OCI-LY7 (cell line): ENCODE data around the gene NCKAP5. TPM values are rescaled to one million over a fixed set of nuclear protein-coding genes. Genes with fewer than 3 reads are reported as not detected.

Experiments
- BruUV-seq: library from RNA; stranded (reverse); fragments of 400-500 nt; replicated peaks from 2 replicates; lab custom pipeline; 2021; lab: Mats Ljungman, UMichigan
- CTCF ChIA-PET: fragments of 300-600 bp; sonication (Branson Sonifier 250); formaldehyde crosslinking; loops from one replicate; lab custom pipeline; 2022; ENCODE audit warnings: antibody characterized with exemption; ENCODE audit not compliant: unreplicated experiment; lab: Charles Lee
- POLR2A ChIA-PET: fragments of 300-600 bp; sonication (Branson Sonifier 250); formaldehyde crosslinking; loops from one replicate; lab custom pipeline; 2022; ENCODE audit warnings: antibody characterized with exemption; lab: Charles Lee
- DNase-seq: peaks from one replicate; pipeline ENCODE4 v3.0.0-alpha.2; 2015; ENCODE audit warnings: low spot score
- H2AFZ ChIP-seq: fragments of 200-600 bp; sonication (generic), shearing (Covaris generic); 2 replicates; pipeline ENCODE4 v1.6.1; 2014; ENCODE audit warnings: mild to moderate bottlenecking, antibody characterized with exemption, low read length, moderate library complexity
- H3K27ac ChIP-seq: fragments of 200-600 bp; sonication (generic); 2 replicates; pipeline ENCODE4 v1.5.1; 2014; ENCODE audit warnings: mixed run types, low read depth, mild to moderate bottlenecking, moderate library complexity, low read length, inconsistent platforms; ENCODE audit not compliant: poor library complexity, severe bottlenecking
- H3K36me3 ChIP-seq: fragments of 200-600 bp; sonication (generic); 2 replicates; pipeline ENCODE4 v1.6.1; 2014; ENCODE audit warnings: mild to moderate bottlenecking, antibody characterized with exemption, low read length, moderate library complexity, mixed read lengths; ENCODE audit not compliant: insufficient read depth
- H3K4me1 ChIP-seq: fragments of 200-600 bp; sonication (generic); 2 replicates; pipeline ENCODE4 v1.5.1; 2014; ENCODE audit warnings: mild to moderate bottlenecking, low read length; ENCODE audit not compliant: insufficient read depth, poor library complexity, severe bottlenecking
- H3K4me2 ChIP-seq: fragments of 200-600 bp; sonication (generic); 2 replicates; pipeline ENCODE4 v1.6.1; 2014; ENCODE audit warnings: mild to moderate bottlenecking, low read length
- H3K4me3 ChIP-seq: fragments of 200-600 bp; sonication (generic); 2 replicates; pipeline ENCODE4 v1.5.1; 2014; ENCODE audit warnings: mild to moderate bottlenecking, low read depth, low read length; ENCODE audit not compliant: poor library complexity, severe bottlenecking
- H3K79me2 ChIP-seq: fragments of 200-600 bp; sonication (generic); 2 replicates; pipeline ENCODE4 v1.6.1; 2016; ENCODE audit warnings: low read depth, mild to moderate bottlenecking, low read length, moderate library complexity, mixed read lengths; ENCODE audit not compliant: insufficient read depth
- H3K9me2 ChIP-seq: fragments of 200-600 bp; sonication (generic); 2 replicates; pipeline ENCODE4 v1.6.1; 2016; ENCODE audit warnings: mild to moderate bottlenecking, low read length, mixed read lengths; ENCODE audit not compliant: insufficient read depth
- H3K9me3 ChIP-seq: fragments of 200-600 bp; sonication (generic); 2 replicates; pipeline ENCODE4 v1.6.1; 2014; ENCODE audit warnings: mild to moderate bottlenecking, mixed run types, low read length, mixed read lengths
- H4K20me1 ChIP-seq: fragments of 200-600 bp; sonication (generic); 2 replicates; pipeline ENCODE4 v1.6.1; 2014; ENCODE audit warnings: mild to moderate bottlenecking, antibody characterized with exemption, low read length, moderate library complexity, mixed read lengths; ENCODE audit not compliant: insufficient read depth
- CTCF ChIP-seq: fragments of 200-600 bp; sonication (generic); conservative IDR thresholded peaks from 2 replicates; pipeline ENCODE4 v1.5.1; 2014; ENCODE audit warnings: mild to moderate bottlenecking, antibody characterized with exemption, low read length, moderate library complexity, mixed read lengths
- EZH2phosphoT487 ChIP-seq: fragments of 200-600 bp; sonication (generic); IDR thresholded peaks from 2 replicates; pipeline ENCODE4 v1.6.1; 2018; ENCODE audit warnings: low read depth, borderline replicate concordance, mild to moderate bottlenecking, mixed run types, antibody characterized with exemption, low read length, moderate library complexity, mixed read lengths
- intact Hi-C: fragments of 100-400 bp; cut with micrococcal nuclease; formaldehyde crosslinking; loops from one replicate; pipeline ENCODE4 v1.10.0; 2022; ENCODE audit not compliant: unreplicated experiment
- total RNA-seq, 2 experiments: library from RNA; depleted of rRNA in 1 of 2; stranded (reverse); fragments of >200 nt in 1 of 2; shearing (Covaris generic) in 1 of 2; gene quantifications; 2 replicates each; pipeline ENCODE4 v1.2.3, GENCODE V29; 2014 to 2022

Gene NCKAP5
- total RNA-seq, 2 experiments from 2014 or later, result not detected

GRCh38 chr2:132738223-132738622 lies 830.0 kb downstream of the NCKAP5 start:
- Histone ChIP-seq H3K27ac (no peak overlapping the region), H3K36me3 (no peaks in the 10 kb centered on the region), H3K9me3 (no peaks in the 10 kb centered on the region), H3K4me3 (no peak overlapping the region), H3K79me2 (no peaks in the 10 kb centered on the region), H3K4me1 (no peaks in the 10 kb centered on the region), H3K4me2 (no peak overlapping the region), H2AFZ (no peak overlapping the region), H4K20me1 (no peaks in the 10 kb centered on the region), H3K9me2 (no peaks in the 10 kb centered on the region)
- no peak for TF ChIP-seq EZH2phosphoT487
- no peak for TF ChIP-seq CTCF
- POLR2A ChIA-PET, result interaction anchor here (0.6 kb wide), 1 partner anchor 170 kb away, joined by 4 read pairs; no protein-coding TSS in a partner anchor
- no peak for DNase-seq
- CTCF ChIA-PET, result interaction anchor here (0.6 kb wide), 1 partner anchor 48 kb away, joined by 21 read pairs; no protein-coding TSS in a partner anchor
- intact Hi-C loops, result no loop called here
- no TSS peak for BruUV-seq

- TF ChIP-seq EZH2phosphoT487, result no peak
- TF ChIP-seq CTCF, result no peak
- BruUV-seq, result no TSS peak
- no peak overlapping the region for H3K4me3 ChIP-seq
- H2AFZ ChIP-seq, result no peak overlapping the region
- ChIA-PET POLR2A (interaction anchor here (0.9 kb wide), 1 partner anchor 11 kb away, joined by 4 read pairs; no protein-coding TSS in a partner anchor), CTCF (no interaction called here)
- H3K36me3 ChIP-seq, result no peaks in the 10 kb centered on the region
- no peaks in the 10 kb centered on the region for H3K79me2 ChIP-seq
- H3K9me3 ChIP-seq, result no peaks in the 10 kb centered on the region
- no peak overlapping the region for H3K4me2 ChIP-seq
- intact Hi-C loops, result no loop called here
- no peaks in the 10 kb centered on the region for H4K20me1 ChIP-seq
- H3K9me2 ChIP-seq, result no peaks in the 10 kb centered on the region
- H3K4me1 ChIP-seq, result no peaks in the 10 kb centered on the region
- no peak for DNase-seq
- H3K27ac ChIP-seq, result no peak overlapping the region
Observed at GRCh38 chr2:132736059-132736458, 832.2 kb downstream of the NCKAP5 start.

GRCh38 chr2:132734961-132735360 lies 833.3 kb downstream of the NCKAP5 start:
- ChIA-PET POLR2A (interaction anchor here (0.9 kb wide), 1 partner anchor 13 kb away, joined by 4 read pairs; no protein-coding TSS in a partner anchor), CTCF (no interaction called here)
- no peaks in the 10 kb centered on the region for H3K9me2 ChIP-seq
- H4K20me1 ChIP-seq, result no peaks in the 10 kb centered on the region
- no peak for DNase-seq
- no peaks in the 10 kb centered on the region for H3K36me3 ChIP-seq
- H3K4me1 ChIP-seq, result no peaks in the 10 kb centered on the region
- TF ChIP-seq EZH2phosphoT487, result no peak
- TF ChIP-seq CTCF, result no peak
- no TSS peak for BruUV-seq
- no peak overlapping the region for H3K4me2 ChIP-seq
- no peaks in the 10 kb centered on the region for H3K79me2 ChIP-seq
- intact Hi-C loops, result no loop called here
- H3K27ac ChIP-seq, result no peak overlapping the region
- no peaks in the 10 kb centered on the region for H3K9me3 ChIP-seq
- no peak overlapping the region for H3K4me3 ChIP-seq
- H2AFZ ChIP-seq, result no peak overlapping the region
